Measurements from ENCODE around the gene PCDH9. TPM values are rescaled to one million over a fixed set of nuclear protein-coding genes. Genes with fewer than 3 reads are reported as not detected.

Gene PCDH9
- total and polyA plus RNA-seq, 8 donors = 2.0 to 11.6 (median 3.1) TPM

DNA sequence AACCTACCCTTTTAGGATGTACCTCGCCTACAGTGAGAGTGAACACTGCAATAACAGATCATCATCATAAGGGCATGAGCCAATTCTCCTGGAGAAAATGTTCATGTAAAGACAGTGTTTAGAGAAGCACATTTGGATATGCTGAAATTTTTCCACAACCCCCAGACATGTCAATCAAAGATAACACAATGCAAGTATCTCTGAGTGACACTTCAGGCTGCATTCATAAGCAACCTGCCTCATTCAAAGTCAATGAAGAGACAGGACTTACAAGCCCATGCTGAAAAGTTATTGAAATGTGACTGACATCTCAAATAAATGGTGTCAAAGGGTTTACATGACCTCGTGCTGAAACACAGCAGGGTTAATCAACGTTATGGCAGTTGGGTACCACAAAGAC is 102.0 kb downstream of the PCDH9 start:
- H3K27me3 ChIP-seq = no peaks in the 10 kb centered on the region
- intact Hi-C loops (cut with DNase I) = no loop called here
- no peak for ATAC-seq
- H3K4me3 ChIP-seq = no peak overlapping the region
- no peaks in the 10 kb centered on the region for H3K9me3 ChIP-seq
- DNase-seq = no peak
- H3K27ac ChIP-seq = no peak overlapping the region
- no peaks in the 10 kb centered on the region for H3K36me3 ChIP-seq
- H3K4me1 ChIP-seq = no peaks in the 10 kb centered on the region
- TF ChIP-seq CTCF (IDR thresholded peaks at IDR 0.05) = no peak

- intact Hi-C loops (cut with DNase I) = no loop called here
- no peak for DNase-seq
- Histone ChIP-seq H3K4me3 (no peak overlapping the region), H3K27ac (no peak overlapping the region), H3K4me1 (no peaks in the 10 kb centered on the region), H3K9me3 (no peaks in the 10 kb centered on the region), H3K36me3 (no peaks in the 10 kb centered on the region), H3K27me3 (no peaks in the 10 kb centered on the region)
- no peak for ATAC-seq
- no peak for TF ChIP-seq CTCF (IDR thresholded peaks at IDR 0.05)
Observed at GRCh38 chr13:67125681-67126080, 104.5 kb downstream of the PCDH9 start.

DNA sequence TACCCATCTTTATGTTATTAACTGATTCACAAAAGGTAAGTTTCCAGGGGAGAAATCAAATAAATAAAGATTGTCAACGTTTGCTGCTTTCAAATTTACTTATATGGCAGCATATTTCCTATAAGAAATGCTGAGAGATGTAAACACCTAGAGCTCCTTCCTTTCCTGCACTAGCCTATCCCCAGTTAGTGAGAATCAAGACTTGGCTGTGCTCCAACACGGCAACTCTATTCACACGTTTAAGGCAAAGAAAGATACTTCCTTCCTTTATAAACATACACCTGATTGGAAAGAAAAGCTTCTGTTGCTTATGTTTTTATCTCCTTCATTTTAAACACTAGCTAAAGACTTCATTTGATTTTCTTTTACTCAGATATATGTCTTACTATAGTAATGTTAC is 107.0 kb downstream of the PCDH9 start:
- no peaks in the 10 kb centered on the region for H3K9me3 ChIP-seq
- DNase-seq (no peak), ATAC-seq (no peak)
- H3K4me3 ChIP-seq = no peak overlapping the region
- no peaks in the 10 kb centered on the region for H3K4me1 ChIP-seq
- intact Hi-C loops (cut with DNase I) = no loop called here
- no peak overlapping the region for H3K27ac ChIP-seq
- TF ChIP-seq CTCF (IDR thresholded peaks at IDR 0.05) = no peak
- H3K36me3 ChIP-seq = no peaks in the 10 kb centered on the region
- H3K27me3 ChIP-seq = no peaks in the 10 kb centered on the region

DNA sequence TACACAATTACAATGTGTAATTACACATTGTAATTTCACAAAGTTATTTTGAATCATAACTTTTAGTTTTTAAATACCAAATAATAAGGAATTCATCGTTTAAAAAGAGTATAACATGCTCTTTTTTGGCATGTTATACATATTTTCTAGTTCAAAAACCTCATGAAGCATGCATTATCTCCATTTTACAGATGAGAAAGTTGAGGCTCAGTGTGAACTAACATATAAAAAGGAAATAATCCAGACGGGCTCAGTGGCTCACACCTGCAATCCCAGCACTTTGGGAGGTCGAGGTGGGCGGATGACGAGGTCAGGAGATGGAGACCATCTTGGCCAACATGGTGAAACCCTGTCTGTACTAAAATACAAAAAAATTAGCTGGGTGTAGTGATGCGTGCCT is 107.9 kb downstream of the PCDH9 start:
- Histone ChIP-seq H3K9me3 (no peaks in the 10 kb centered on the region), H3K27me3 (no peaks in the 10 kb centered on the region), H3K27ac (no peak overlapping the region), H3K36me3 (no peaks in the 10 kb centered on the region), H3K4me1 (no peaks in the 10 kb centered on the region), H3K4me3 (no peak overlapping the region)
- intact Hi-C loops (cut with DNase I) = no loop called here
- ATAC-seq = no peak
- peak in 1 of 4 donors; percentile 18 for DNase-seq
- no peak for TF ChIP-seq CTCF (IDR thresholded peaks at IDR 0.05)

DNA sequence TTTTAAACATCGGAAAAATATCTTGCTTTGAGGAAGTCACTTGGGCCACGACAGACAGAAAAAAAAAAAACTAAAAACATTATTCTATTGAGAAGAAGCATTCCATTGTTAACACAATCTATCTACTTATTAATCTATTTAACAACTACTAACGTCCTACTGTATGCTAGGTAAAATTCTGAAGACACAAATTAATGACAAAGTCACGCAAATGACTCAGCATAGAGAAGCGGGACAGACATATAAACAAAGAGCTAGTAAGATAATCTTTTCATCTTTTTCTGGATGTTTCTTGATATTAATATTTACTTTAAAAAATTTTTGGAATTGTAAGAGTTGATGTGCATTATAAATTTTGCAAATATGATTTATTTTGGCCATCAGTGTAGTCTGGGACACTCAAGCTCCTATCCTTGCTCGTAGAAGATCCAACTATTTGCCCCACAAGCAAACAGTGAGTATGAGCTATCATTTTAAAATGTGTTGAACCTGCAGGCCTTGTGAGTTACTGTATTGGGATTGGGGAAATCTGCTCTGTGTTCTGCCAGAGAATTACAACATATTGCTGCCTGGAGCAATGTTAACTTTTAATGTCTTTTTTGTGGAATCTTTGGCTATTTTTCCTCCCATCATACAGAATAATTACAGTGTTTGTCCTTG is 109.1 kb downstream of the PCDH9 start:
- Histone ChIP-seq H3K4me1 (no peaks in the 10 kb centered on the region), H3K27ac (no peak overlapping the region), H3K36me3 (no peaks in the 10 kb centered on the region), H3K9me3 (no peaks in the 10 kb centered on the region), H3K27me3 (no peaks in the 10 kb centered on the region), H3K4me3 (no peak overlapping the region)
- DNase-seq = peak in 1 of 4 donors; percentile 30
- ATAC-seq = no peak
- TF ChIP-seq CTCF (IDR thresholded peaks at IDR 0.05) = no peak
- intact Hi-C loops (cut with DNase I) = no loop called here

Measured in left lung (tissue), 10 donors.